HAP-1 (cell line): ENCODE measurements around the gene LYL1.
"Not testable (repeated sequence)": the region's sequence is repeated elsewhere in the genome, so short reads cannot be mapped to it uniquely, and the experiment has no call there.

Source experiments
- DNase-seq, 2 experiments: peaks; one replicate each; pipeline ENCODE4 v3.0.0-alpha.2; 2016 to 2020; ENCODE audit warnings: low spot score in 2 of 2
- H3K27me3 ChIP-seq: fragments of 250-450 bp; sonication (Bioruptor Pico); 2 replicates; pipeline ENCODE4 v1.5.1; 2020; ENCODE audit warnings: low read depth, mild to moderate bottlenecking, moderate library complexity
- H3K36me3 ChIP-seq: fragments of 250-450 bp; sonication (Bioruptor Pico); replicated peaks from 2 replicates; pipeline ENCODE4 v1.5.1; 2020; ENCODE audit warnings: mild to moderate bottlenecking
- H3K4me1 ChIP-seq: fragments of 250-450 bp; sonication (Bioruptor Pico); 2 replicates; pipeline ENCODE4 v1.5.1; 2020; ENCODE audit warnings: mild to moderate bottlenecking
- H3K4me3 ChIP-seq: fragments of 250-450 bp; sonication (Bioruptor Pico); 2 replicates; pipeline ENCODE4 v1.5.1; 2020; ENCODE audit warnings: mild to moderate bottlenecking, moderate library complexity
- H3K9me3 ChIP-seq: fragments of 250-450 bp; sonication (Bioruptor Pico); 2 replicates; pipeline ENCODE4 v1.5.1; 2020; ENCODE audit warnings: mild to moderate bottlenecking, moderate library complexity
- in situ Hi-C: fragments of 300-500 bp; cut with MboI; formaldehyde crosslinking; loops from 3 replicates; pipeline ENCODE4 v1.14.3; 2020; ENCODE audit warnings: low sequenced_read_pairs, inconsistent platforms, mixed read lengths

The LYL1 gene

DNA sequence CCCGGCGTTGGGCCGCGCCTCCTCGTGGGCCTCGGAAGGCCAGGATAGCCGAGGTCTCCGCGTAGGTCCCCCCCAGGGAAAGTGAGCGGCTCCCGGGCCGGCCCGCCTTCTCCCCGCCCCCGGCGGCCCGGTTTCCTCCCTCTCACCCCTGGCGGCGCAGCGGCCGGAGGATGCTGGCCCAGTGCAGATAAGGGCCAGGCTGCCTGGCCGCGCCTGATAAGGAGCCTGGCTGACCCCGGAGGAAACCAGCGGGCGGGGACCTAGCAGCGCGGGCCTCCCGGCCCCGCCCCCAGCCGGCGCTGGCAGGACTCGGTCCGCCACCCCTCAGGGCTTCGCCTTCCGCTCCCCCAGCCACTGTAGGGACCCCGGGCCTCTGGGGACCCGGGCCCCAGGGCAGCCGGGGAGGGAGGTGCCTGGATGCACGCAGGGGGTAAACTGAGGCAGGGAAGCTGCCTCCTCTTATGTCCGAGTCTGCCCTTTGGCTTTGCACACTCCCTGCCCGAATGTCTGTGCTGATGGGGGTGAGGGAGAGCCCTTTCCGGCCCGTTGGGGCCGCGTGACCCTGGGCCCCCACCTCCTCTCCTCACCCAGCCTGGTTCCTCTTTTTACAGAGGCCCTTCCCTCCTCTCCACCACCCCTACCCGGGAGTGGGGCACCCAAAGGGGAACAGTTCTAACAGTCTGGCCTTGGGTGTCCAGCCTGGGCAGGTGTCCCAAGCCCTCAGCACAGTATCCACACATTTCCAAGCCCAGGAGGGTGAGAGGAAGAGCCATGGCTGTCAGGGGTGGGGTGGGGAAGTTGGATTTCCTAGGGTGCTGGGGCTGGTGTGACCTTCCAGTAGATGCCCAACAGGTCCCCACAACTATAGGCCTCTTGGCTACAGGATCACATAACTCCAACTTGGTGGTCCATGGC, at the start of gene LYL1:
Gene LYL1, minus strand, starts transcription at position 193 of the 915 bp plus-strand sequence. CDS start 1,687 bp downstream, outside the sequence.
- 0 out of 2 replicates have a peak, but pooled peaks cover 3% of the 10 kb centered on the region for H3K27me3 ChIP-seq
- in situ Hi-C loops: no loop called here
- H3K9me3 ChIP-seq: no peaks in the 10 kb centered on the region
- H3K4me1 ChIP-seq: no peaks in the 10 kb centered on the region
- peak in 1 of 2 experiments; percentile 54 for DNase-seq
- peaks cover 11% of the 10 kb centered on the region for H3K36me3 ChIP-seq
- peak within 1 kb of the TSS; percentile 21 for H3K4me3 ChIP-seq

DNA sequence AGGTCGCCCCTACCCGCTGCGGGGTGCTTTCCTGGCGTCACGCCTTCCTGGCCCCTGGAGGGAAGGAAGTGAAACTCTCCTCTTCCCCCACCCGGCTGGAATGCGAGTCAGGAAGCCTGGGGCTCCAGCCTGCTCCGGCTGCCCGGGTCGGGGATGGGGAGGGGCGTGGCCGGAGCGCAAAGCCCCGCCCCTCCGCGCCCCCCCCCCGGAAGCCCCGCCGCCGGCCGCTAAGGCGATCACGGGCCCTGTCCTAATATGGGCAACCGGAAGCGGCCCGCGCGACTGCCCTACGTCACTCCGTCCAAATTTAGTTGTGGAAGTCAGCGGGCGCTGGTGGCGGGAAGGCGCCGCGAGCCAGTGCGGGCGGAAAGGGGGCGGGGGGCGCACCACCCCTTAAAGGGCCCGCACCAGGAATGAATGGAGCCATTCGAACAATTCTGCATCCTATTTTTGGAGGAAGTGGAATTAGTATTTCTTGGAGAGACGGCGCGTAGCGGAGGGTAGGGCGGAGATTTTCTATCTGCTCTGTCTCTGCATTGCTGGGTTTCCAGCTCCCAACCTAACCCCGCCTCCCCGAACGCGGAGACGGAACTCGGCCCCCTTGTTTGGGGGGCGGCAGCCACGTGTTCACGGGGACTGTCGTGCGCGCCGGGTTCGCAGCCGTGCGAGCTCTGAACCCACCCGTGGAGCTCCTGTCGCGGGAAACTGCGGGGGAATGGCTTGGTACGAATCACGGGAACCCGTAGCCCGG, 49.1 kb upstream of the LYL1 start:
- peaks cover 9% of the 10 kb centered on the region for H3K4me1 ChIP-seq
- peak; percentile 92 to 97 for DNase-seq
- no peaks in the 10 kb centered on the region for H3K9me3 ChIP-seq
- in situ Hi-C loops: loop anchor here (25.0 kb wide), 1 partner anchor 861 kb away; the partner anchor contains the start of gene RFX1
- H3K36me3 ChIP-seq: peaks cover 16% of the 10 kb centered on the region
- H3K4me3 ChIP-seq: peak overlapping the region; percentile 97
- no peaks in the 10 kb centered on the region for H3K27me3 ChIP-seq

DNA sequence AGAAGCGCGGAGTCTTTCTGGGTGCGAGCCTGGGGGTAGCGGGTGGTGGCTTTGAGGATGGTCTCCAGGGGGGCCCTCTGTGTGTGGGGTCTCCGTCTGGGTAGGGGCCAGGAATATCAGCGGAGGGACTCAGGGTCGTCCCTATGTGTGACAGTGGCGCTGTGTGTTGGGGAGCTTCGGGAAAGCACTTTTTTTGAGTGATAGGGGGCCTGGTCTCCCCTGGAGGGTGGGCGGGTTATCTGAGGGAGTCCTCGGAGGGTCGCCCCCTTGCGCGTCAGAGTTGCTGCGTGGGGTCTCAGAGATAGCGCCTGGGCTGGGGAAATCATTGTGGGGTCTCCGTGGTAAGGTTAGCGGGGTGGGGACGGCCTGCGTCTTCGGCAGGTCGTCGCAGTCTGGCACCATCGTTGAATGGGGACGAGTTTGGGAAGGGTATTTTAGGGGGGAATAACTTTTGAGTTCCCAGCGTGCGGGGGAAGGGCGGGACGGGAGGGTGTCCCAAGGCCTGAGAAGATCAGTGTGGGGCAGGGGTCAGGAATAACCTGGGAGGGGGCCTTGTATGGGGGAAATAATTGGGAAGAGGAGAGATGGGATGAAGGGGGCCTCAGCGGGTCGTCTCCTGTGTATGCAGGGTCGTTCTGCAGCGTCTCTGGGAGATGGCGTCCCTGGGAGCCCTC, 48.4 kb upstream of the LYL1 start:
- no peaks in the 10 kb centered on the region for H3K27me3 ChIP-seq
- peaks cover 16% of the 10 kb centered on the region for H3K36me3 ChIP-seq
- peak; percentile 20 to 29 for DNase-seq
- no peaks in the 10 kb centered on the region for H3K9me3 ChIP-seq
- in situ Hi-C loops: loop anchor here (25.0 kb wide), 1 partner anchor 861 kb away; the partner anchor contains the start of gene RFX1
- H3K4me1 ChIP-seq: peaks cover 9% of the 10 kb centered on the region
- peak overlapping the region; percentile 97 for H3K4me3 ChIP-seq

DNA sequence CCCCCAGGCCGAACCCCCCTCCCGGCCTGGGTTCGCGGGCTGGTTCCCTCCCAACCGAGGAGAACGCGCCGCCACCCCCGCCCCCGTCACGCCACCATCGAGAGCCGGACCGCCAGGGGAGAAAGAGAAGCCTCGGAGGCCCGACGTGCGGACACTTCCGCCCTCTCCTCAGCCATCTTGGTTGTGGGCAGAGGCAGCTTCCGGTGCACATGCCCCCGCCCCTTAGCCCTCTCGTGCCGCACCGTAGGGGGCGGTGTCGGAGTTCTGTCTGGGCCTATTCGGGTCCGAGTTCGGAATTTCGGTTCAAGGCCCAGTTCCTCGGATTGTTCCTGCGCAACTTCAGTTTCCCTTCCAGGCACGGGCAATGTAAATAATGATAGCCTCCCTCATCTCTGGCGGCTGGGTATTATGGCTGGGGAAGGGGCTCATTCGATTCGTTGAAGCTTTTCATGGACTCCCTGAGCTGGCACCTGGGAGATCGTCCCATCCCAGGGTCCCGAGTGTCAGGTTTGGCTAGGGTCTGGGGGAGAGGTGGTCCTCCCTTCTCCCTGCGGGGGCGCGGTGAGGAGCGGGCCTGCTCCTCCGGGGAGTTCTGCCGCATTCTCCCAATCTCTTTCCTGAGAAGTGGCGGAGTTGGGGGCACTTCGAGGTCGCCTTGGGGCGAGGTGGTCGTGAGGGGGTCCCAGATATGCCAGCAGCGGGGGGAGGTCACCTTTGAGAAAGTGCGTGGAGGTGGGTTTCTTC, 47.7 kb upstream of the LYL1 start, which contains the start of the genes IER2 and STX10:
Gene IER2, plus strand, starts transcription at position 225 of the 744 bp plus-strand sequence. CDS start 2,776 bp downstream, outside the sequence.
Gene STX10, minus strand, starts transcription at position 189 of the 744 bp plus-strand sequence. CDS start 202 bp downstream, outside the sequence.
- H3K4me3 ChIP-seq: peak within 1 kb of the TSS; percentile 97
- peak; percentile 94 for DNase-seq
- no peaks in the 10 kb centered on the region for H3K9me3 ChIP-seq
- no peaks in the 10 kb centered on the region for H3K27me3 ChIP-seq
- in situ Hi-C loops: loop anchor here (25.0 kb wide), 1 partner anchor 862 kb away; the partner anchor contains the start of gene RFX1
- peaks cover 16% of the 10 kb centered on the region for H3K36me3 ChIP-seq
- H3K4me1 ChIP-seq: peaks cover 5% of the 10 kb centered on the region

DNA sequence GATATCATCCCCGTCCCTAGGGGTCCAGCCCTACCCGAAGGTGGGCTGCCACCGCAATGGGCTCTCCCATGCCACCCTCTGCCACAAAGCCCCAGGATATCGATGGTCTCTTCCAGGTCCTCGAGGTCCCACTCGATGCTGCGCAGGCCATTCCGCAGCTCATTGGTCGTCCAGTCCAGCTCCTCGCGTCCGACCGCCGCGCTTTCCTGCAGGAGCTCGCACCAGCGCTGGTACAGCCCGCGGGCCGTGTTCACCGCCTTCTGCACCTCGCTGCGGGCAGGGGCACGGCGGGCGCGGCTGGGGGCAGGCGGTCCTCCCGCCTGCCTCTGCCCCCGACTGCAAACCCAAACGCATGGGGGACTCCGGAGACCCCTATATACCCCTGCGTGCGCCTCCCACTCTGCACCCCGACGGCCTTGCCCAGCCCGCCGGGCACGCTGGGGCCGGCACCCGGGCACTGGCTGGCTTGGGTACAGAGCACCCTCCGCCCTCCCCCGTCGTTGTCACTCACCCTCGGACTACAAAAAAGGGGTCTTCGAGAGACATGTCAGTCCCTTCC, 47.0 kb upstream of the LYL1 start:
- Histone ChIP-seq H3K36me3 (peaks cover 22% of the 10 kb centered on the region), H3K4me3 (peak overlapping the region; percentile 97), H3K27me3 (no peaks in the 10 kb centered on the region), H3K4me1 (no peaks in the 10 kb centered on the region), H3K9me3 (no peaks in the 10 kb centered on the region)
- in situ Hi-C loops: loop anchor here (25.0 kb wide), 1 partner anchor 863 kb away; the partner anchor contains the start of gene RFX1
- peak; percentile 21 to 69 for DNase-seq

DNA sequence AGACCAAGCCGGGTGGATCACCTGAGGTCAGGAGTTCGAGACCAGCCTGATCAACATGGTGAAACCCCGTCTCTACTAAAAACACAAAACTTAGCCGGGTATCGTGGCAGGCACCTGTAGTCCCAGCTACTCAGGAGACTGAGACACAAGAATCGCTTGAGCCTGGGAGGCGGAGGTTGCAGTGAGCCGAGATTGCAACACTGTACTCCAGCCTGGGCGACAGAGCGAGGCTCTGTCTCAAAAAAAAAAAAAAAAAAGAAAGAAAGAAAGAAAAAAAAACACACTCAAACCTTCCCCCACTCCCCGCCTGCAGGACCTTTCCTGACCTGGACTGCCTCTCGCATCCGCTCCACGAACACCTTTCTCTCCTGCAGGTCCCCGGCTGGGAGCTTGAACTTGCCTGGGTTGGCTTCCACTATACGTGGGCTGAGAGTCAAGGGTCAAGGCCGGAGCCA, 46.5 kb upstream of the LYL1 start:
- H3K27me3 ChIP-seq, H3K4me1 ChIP-seq, in situ Hi-C loops, H3K9me3 ChIP-seq, DNase-seq: not testable (repeated sequence)
- peak overlapping the region; percentile 97 for H3K4me3 ChIP-seq
- H3K36me3 ChIP-seq: peaks cover 23% of the 10 kb centered on the region

DNA sequence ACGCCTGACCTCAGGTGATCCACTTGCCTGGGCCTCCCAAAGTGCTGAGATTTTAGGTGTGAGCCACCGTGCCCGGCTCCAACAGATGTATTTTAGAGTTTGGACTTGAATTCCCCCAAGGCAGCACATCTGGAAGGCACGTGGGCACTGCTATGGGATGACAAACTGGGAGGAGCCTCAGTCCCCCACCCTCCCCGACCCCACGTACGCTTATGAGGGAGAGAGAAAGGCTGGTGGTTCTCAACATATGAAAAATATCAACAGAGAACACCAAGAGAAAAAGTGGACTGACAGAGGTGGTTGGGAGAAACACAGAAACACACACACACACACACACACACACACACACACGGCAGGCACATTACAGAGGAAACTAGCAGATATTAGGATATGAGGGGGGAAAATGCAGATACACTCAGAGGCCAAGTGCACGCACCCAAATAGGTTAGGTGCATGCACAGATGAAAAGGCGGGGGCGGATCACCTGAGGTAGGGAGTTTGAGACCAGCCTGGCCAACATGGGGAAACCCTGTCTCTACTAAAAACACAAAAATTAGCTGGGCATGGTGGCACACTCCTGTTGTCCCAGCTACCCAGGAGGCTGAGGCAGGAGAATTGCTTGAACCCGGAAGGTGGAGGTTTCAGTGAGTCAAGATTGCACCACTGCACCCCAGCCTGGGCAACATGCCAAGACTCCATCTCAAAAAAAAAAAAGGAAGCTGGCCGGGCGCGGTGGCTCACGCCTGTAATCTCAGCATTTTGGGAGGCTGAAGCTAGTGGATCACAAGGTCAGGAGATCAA, 44.3 kb upstream of the LYL1 start:
- no peak overlapping the region for H3K4me3 ChIP-seq
- H3K27me3 ChIP-seq: no peaks in the 10 kb centered on the region
- H3K9me3 ChIP-seq: no peaks in the 10 kb centered on the region
- DNase-seq: no peak
- H3K4me1 ChIP-seq: no peaks in the 10 kb centered on the region
- in situ Hi-C loops: no loop called here
- peaks cover 14% of the 10 kb centered on the region for H3K36me3 ChIP-seq

DNA sequence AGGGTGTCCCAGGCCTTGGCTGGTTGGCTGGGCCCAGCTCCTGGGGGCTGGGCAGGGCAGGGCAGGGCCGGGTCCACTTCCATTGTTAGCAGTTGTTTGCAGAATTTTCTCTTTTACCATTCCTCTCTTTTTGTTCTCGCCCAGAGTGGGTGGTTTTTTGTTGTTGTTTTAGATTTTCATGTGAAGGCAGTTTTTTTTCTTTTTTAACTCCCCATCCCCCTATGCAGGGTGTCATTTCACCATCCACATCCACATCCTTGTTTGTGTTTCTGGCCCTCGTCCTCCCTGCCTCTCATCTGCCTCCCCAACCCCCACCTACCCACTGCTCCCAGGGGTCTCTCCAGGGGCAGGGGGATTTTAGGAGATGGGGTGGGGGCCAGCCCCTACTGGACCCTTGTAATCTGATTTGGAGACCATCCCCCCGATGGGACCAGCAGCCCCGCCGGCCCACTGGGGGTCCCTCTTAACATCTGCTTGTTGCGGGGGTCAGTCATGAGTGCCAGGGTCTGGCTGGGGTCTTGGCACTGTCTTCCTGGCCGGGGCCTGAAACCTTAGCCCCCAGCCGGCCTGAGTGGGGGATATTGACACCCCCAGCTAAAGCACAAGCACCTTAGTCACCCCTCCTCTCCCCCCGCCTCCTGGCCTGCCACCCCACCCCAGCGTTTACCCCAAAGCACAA, 37.1 kb upstream of the LYL1 start:
- in situ Hi-C loops: no loop called here
- H3K36me3 ChIP-seq: peaks cover 48% of the 10 kb centered on the region
- no peak for DNase-seq
- H3K27me3 ChIP-seq: no peaks in the 10 kb centered on the region
- H3K4me1 ChIP-seq: no peaks in the 10 kb centered on the region
- H3K4me3 ChIP-seq: no peak overlapping the region
- H3K9me3 ChIP-seq: no peaks in the 10 kb centered on the region

DNA sequence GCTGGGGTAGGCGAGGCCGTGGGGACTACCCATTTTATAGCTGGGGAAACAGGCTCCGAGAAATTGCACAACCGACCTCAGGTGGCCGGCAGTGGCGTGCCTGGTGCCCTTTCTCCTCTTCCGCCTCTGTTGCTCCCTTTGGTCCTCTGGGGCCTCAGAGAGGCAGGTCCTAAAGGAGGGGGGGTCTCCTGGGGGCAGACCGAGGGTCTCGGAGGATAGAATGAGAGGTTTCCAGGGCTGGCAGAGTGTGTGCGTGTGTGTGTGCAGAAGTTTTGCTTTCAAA, 36.2 kb upstream of the LYL1 start:
- Histone ChIP-seq H3K9me3 (no peaks in the 10 kb centered on the region), H3K4me1 (no peaks in the 10 kb centered on the region), H3K27me3 (no peaks in the 10 kb centered on the region), H3K36me3 (peaks cover 44% of the 10 kb centered on the region), H3K4me3 (no peak overlapping the region)
- DNase-seq: no peak
- in situ Hi-C loops: no loop called here

DNA sequence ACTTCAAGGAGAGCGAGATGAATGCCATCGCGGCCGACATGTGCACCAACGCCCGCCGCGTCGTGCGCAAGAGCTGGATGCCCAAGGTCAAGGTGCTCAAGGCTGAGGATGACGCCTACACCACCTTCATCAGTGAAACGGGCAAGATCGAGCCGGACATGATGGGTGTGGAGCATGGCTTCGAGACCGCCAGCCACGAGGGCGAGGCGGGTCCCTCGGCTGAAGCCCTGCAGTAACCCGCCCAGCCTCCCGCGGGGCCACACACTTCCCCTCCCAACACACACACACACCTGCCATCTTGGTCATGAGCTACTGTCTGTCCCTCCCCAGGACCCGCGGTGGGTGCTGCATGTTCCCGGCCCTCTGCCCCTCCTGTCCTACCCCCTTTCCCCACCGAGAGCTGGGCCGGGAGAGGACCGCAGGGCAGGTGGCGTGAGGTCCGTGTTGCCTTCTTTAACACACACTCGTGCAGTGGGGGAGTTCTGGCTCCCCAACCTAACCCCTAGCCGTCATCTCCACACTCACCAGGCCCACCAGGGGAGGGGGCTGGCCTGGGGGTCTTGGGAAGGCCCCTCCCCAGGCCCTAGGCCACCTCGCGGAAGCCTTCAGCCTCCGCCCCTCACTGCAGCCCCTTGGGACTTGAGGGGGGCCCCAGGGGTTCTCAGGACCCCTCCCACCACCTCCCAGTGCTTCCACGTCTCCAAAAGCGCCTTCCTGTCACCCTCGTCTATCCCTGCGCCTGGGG, 35.7 kb upstream of the LYL1 start:
- in situ Hi-C loops: no loop called here

DNA sequence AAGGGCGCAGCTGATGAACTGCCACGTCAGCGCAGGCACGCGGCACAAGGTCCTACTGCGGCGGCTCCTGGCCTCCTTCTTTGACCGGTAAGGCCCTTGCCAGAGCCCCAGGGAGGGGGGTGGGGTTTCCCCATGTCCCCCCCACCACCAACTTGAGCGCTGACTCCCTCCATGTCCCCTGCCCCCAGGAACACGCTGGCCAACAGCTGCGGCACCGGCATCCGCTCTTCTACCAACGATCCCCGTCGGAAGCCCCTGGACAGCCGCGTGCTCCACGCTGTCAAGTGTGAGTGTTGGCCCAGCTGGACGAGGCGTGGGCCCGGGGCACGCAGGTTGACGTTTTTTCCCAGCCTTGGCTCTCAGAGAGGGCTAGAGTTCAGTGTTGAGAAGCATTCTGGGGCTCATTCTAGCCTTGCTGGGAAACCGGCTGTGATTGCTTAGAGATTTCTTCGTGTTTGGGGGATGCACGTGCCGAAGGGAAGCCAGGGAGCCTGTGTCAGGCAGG, 34.7 kb upstream of the LYL1 start:
- DNase-seq: no peak
- Histone ChIP-seq H3K4me3 (no peak overlapping the region), H3K9me3 (no peaks in the 10 kb centered on the region), H3K4me1 (no peaks in the 10 kb centered on the region), H3K36me3 (peaks cover 48% of the 10 kb centered on the region), H3K27me3 (no peaks in the 10 kb centered on the region)
- in situ Hi-C loops: no loop called here

More for the DNA sequence above, 35.7 kb upstream of the LYL1 start:
- DNase-seq: no peak
- Histone ChIP-seq H3K27me3 (no peaks in the 10 kb centered on the region), H3K4me3 (no peak overlapping the region), H3K36me3 (peaks cover 48% of the 10 kb centered on the region), H3K9me3 (no peaks in the 10 kb centered on the region), H3K4me1 (no peaks in the 10 kb centered on the region)
